Femur (tissue), 1 donor: ENCODE results near the gene RASIP1.
"Not testable (repeated sequence)": the region's sequence is repeated elsewhere in the genome, so short reads cannot be mapped to it uniquely, and the experiment has no call there.

ENCODE experiments used
- DNase-seq: peaks from one replicate; pipeline ENCODE4 v3.0.0-alpha.2; 2017

Gene RASIP1

DNA sequence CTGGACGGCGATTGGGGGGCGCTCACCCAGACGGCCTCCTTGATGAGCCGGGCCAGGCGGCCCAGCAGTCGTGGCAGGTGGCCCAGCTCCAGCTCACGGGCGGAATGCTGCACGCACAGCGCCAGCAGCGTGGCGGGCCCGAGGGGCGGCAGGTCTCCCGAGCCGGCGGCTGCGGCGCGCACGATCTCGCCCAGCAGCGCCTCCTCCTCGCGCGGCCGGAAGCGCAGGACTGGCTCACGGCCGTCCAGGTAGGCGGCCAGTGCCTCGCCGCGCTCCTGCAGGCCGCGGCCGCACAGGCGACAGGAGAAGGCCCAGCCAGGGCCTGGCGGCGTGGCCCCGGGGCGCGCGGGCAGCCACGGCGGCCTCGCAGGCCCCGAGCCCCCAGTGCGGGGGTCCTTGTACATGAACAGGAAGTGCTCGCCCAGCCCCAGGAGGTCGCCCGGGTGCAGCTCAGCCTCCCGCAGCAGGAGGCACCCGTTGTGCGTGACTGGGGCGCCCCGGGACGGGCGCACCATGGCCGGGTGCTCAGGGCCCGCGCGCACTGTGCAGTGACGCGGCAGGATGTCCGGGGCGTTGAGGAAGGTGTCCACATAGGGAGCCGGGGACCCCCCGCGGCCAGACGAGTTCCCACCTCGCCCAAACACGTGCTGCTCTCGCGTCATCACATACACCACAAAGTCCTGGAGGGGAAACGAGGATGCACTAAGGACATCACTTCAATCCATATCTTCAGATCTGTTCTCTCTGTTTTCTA is 11.3 kb downstream of the RASIP1 start:
- DNase-seq, result no peak

DNA sequence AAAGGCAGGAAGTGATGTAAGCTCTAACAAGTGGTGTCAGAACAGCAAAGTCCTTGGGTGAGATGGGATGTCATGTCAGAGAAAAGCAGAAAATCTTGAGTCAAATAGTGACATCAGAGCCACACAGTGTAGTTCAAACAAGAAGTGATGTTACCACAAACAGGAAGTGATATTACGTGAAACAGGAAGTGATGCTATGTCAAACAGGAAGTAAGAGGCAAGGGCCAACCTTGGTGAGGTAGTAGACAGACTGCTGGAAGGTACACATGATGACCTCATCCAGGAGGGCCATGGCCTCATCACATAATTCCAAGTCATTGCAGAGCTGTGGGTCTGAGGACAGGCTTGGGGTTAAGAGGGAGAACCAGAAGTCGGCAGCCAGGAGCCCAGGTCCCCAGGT is 13.9 kb downstream of the RASIP1 start:
- DNase-seq, result no peak

DNA sequence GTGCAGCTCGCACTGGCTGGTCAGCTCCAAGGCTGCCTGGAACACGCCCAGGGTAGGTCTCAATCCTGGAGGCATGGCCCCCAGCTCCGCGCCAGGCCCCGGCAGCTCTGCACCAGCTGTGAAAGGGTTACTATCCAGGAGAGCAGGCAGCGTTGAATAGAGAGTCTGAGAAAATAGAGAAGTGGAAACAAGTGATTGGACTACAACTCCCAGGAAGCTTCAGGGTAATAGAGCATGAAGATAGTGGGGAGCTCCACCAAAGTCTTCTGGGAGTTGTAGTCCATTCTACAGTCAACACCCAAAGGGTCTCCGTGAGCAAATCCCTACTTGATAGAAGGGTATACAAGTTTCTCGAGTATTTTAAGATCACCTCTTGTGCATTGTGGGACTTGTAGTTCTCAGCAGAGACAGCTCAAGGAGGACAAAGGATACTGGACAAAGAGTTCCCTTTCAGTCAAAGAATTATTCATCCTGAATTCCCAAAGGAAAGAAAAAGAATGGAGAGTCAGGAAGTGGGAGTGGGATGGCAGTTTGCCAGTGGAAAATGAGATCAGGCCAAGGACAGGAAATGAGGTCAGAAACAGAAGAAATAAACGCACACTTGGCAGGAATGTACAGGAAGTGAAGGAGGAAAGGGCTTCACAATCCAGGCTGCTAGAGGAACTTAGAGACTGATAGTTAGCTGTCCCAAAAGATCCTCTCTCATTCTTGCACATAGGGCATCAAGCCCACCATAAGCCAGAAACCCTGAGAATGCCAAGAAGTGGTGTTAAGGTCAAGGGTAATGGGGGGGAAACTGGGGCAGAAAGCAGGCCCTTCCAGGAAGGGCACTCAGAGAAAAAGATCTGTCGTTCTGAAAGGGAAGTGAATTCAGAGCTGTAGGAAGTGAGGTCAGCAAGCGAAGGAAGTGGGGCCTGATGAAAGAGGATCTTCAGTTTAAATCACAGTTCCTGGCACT is 15.3 kb downstream of the RASIP1 start:
- DNase-seq, result peak; percentile 90

DNA sequence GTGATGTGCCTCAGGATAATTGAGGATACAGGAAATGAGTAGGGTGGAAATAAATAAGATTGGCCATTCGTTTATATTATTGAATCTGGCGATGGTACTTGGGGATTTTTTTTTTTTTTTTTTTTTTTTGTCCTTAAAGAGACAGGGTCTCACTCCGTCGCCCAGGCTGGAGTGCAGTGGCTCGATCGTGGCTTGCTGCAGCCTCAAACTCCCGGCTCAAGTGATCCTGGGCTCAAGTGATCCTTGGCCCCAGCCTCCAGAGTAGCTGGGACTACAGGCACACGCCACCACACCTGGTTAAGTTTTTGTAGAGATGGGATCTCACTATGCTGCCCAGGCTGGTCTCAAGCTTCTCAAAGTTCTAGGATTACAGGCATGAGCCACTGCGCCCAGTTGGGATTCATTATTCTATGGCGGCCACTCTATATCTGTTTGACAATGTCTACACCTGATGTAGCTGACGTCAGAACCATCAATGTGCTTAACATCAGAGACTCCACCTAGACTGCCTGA is 18.2 kb downstream of the RASIP1 start:
- DNase-seq, result no peak

DNA sequence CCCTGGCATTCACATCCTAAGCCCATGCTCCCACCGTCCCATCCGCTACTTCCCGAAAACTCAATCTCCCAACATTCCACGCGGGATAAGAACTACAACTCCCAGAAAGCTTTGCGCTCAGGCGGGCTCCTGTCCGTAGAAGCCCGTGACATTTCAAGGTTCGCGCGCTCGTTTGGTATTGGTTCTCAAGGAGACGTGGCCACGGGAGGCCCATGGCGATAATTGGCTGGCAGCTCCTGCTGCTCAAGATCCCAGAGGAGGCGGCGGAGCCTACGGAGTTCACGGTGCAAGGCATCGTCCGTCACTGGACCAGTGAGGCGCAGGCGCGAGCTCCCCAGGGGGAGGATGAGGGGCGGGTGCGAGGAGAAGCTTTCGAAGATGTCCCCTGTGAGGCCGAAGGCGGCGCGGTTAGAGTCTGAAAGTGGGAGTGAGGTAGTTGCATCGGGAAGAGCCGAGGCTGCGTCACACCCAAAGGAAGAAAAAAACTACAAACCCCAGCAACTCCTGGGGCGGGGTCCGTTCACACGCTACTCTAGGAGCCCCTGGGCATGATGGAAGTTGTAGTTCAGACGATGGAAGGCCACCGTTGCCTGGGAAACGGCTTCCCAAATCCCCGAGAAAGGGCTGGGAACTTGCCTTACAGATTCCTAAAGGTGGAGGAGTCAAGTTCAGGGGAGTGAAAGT is 19.7 kb downstream of the RASIP1 start:
- peak; percentile 99 for DNase-seq

DNA sequence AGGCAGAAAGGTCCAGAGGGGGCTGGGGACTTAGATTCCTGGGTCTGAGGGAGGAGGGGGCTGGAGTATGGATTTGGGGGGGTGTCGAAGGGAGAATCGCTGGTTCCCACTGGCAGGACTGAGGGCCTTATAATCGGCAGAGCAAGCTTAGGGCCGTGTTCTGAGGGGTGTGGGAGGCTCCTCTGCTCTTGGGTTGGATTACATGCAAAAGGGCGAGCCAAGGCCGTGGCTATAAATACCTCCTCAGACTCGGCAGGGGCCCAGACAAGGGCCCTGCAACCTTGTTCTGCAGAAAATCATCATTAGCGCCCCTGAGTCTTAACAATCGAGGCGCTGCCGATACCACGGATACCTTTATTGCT is 20.2 kb downstream of the RASIP1 start:
- no peak for DNase-seq

DNA sequence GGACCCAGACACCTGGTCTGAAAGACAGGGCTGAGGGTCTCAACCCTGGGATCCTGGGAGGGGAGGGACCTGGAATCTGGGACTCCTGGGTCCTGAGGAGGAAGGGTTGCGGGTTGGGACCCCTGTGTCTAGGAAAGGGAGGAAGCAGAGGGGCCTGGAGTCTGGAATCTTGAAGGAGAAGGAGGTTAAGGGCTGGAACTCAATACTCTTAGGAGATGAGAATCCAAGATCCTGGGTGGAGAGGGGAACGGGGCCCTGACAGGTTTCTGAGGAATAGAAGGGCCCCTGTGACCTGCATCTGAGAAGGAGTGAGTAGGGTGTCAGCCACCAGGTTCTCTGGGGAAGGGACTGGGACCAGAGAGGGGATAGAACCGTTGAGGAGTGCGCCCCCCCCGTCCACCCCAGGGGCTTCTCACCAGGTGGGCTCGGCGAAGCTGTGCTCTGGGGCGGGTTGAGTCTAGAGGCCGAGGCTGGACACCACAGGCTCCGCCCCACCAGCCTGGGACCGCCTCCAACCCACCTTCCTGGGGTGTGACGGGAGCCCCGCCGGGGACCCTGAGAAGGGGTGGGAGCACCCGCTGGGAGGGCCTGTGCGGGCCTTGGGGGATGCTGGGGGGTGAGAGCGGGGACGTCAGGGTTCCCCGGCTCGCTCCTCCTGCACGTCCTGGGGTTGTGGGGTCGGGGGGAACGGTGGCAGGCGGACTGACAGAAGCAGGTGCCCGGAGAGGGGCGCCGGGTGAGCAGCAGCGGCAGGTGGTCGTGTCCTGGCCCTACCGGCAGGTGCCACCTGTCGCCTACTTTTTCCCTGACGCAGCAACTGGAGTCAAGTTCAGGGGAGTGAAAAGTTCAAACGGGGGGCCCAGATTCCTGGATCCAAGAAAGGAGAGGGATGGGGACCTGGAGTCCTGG is 20.9 kb downstream of the RASIP1 start, which contains the start of gene MAMSTR:
MAMSTR (minus strand) TSS at position 463 of the 909 bp plus-strand sequence. CDS start 694 bp downstream, outside the sequence.
- DNase-seq, result peak; percentile 84

DNA sequence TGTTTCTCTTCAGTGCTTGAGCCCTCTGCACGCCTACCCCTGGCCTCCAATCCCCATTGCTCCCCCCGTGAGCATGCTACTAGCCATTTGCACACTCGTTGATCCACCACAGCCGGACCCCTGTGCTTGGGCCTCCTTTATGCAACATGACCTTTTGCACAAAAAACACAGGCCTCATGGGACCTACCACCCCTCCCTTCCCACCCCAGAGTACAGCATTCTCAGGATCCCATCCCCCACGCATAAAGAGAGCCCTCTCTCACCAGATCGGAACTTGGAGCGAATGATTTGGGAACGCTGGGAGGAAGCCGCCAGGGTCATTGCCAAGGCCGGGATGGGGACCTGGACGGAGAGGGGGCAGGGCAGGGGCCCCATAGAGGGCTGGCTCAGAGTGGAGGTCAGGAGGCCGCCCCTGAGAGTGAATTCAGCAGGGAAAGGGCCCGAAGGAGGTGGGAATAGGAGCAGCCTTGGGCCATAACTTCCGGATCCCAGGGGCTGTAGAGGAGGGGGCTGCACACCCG is 21.6 kb downstream of the RASIP1 start:
- peak; percentile 47 for DNase-seq

DNA sequence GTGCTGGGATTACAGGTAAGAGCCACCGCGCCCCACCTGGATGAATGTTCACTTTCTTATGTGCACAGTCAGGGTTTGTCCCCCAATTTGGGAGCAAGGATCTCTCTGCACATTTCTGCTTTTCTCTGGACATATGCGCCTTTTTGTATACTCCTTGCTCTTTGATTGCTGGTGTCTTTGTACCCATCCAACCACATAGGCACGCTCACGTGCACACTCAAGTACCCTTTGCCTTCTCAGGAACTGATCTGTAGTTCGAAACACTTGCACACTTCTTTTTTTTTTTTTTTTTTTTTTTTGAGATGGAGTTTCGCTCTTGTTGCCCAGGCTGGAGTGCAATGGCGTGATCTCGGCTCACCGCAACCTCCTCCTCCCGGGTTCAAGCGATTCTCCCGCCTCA is 22.3 kb downstream of the RASIP1 start:
- not testable (repeated sequence) for DNase-seq

DNA sequence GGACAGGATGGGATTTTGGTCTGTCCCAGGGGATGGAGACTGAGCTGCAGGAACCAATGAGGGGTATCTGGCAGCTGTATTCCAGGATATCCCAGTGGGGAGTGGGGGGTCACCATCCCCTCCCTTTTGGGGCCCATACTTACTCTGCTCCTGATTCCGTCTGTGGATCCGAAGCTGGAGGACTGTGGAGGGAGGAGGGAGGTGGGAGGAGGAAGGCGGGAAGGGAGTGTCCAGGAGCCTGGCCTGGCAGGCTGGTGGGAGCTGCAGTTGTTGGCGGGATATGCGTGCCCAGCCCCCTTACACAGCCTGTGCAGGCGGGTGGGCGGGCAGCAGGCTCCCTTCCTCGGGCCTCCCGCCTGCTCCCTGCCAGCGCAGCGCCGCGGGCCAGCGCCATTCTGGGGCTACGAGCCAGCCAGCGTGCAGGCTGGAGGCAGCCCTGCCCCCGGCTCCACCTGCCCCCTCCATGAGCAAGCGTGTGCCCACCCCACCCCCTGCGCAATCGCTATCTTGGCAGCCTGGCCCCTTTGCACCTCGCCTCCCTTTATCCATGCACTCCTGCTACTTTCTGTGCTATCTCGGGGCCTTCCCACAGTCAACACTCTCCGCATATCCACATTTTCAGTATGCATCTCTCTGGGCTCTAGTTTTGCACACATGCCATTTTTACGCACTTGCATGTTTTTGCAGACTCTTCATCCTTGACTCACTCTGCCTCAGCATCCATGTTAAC is 23.7 kb downstream of the RASIP1 start:
- peak; percentile 94 for DNase-seq

DNA sequence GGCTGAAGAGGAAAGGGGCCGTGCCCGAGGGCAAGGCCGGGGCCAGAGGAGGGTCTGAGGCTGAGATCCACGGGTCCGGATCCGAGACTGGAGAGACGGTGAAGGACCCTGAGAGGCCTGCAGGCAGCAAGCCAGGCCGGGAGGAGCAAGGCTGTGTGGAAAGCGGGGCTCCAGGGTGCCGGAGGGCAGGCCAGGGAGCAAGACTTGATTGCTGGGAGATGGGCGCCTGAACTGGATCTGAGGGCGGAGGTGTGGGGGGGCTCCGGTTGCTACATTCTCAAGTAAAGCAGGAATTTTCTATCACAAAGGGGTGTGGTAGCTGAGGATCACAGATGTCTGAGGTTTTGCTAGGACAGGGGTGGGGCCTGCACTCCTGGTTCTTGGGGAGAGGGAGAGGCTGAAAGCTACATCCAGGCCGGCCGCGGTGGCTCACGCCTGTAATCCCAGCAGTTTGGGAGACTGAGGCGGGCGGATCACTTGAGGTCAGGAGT is 24.7 kb downstream of the RASIP1 start:
- peak; percentile 54 for DNase-seq

DNA sequence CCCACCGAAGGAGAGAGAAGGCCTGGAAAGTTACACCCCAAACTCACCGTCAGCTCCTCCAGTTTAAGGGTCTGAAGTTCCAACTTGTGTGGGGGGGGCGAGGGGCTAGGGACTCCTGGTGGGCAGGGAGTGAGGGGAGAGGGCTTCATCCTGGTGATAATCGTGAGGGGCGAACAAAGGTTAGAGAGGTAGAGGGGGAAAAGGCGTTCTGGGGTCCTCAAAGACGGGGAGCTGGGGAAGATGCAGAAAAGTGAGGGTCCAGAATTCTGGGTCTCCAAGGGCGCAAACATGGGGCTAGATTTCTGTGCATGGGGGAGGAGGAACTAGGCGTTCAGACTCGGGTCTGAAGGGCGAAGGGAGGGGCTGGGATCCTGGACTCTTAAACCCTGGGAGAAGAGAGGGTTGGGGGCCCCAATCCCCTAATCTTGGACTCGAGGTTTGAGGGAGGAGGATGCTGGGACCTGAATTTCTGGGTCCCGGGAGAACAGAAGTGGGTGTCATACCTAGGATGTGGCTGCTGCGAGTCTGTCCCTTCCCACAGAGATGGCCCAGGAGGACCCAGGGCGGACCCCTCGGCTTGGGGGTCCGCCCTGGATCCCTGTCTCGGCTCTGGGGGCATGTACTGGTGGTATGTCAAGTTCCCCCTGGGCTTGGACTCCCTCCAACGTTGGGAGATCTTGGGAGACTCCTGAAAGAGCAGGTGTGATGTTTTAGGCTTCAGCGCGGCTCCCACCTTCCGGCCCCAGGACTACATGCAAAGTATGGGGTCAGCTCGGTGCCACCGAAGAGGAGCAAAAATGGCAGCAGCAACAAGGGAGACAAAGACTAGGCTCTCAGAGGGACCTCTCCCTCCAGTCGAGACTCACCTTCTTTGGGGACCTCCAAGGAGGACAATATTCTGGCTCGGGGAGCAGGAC is 25.4 kb downstream of the RASIP1 start:
- DNase-seq, result peak; percentile 49

DNA sequence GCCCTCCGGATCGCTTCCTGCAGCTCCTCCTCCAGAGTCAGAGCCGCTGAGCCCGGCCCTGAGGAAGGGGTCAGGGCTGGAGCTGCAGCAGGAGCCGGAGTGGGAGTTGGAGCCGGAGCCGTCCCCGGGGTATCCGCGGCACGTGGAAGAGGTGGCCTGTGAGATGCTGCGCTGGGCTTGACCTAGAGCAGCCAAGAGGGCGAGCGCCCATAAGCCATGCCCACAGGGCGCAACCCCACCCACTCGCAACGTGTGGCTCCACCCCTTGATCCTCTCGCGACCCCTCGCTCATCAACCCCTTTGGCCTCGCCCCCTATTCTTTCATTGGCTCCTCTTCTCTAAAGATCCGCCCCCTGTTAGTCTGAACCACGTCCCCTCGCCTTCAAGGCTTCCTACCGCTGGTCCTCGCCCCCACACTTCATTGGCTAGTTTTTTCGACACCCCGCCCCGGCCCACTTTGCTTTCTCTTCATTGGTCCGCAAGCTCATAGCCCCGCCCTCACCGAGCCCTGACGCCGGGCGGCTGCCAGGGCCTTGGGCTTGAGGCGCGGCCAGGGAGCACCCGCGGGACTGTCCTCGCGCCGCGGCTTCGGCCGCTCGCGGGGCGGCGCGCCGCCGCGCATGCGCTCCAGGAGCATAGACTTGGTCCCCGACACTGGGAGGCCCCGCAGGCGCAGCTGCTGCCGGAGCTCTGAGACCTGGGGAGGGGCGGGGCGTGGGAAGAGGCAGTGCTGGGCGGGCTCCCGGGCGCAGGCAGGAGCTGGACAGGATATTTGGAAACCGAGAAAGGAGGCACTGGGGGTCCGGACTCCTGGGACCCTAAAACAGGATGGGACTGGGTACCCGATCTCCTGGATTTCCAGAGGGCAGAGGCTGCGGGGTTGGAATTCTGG is 26.3 kb downstream of the RASIP1 start:
- DNase-seq, result peak; percentile 100

DNA sequence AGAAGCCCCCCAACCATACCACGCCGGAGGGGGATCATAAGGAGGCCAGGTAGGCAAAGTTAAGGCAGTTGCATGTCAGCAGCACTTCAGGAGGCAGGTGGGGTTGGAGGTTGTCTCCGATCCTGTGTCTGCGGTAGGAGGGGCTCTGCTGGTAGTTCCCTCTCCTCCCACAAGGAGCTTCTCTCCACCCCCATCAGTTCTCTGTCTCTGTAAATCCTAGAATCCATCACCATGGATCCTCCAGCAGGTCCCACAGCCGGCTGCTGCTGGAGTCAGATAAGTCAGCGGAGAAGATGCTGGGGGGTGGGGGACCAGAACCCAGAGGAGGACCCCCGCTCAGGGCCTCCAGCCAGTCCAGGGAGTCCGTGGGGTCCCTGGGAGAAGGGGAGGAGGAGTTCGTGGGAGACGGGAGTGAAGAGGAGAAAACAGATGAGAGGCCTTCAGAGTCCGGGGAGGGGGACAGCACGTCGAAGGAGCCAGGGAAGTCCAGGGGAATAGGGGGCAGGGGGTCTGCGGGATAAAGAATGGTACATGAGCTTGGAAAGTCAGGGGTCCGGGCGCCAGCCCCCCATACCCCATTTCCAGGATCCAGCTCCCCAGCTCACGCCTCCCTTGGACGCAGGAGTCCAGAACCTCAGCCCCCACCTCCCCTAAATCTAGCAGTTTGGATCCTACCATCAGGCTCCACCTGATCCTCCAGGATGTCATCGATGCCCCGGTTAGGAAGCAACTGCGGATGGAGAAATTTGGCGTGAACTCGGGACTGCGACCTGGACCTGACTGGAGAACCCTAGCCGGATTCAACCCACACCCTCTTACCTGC is 27.2 kb downstream of the RASIP1 start:
- DNase-seq, result peak; percentile 30

DNA sequence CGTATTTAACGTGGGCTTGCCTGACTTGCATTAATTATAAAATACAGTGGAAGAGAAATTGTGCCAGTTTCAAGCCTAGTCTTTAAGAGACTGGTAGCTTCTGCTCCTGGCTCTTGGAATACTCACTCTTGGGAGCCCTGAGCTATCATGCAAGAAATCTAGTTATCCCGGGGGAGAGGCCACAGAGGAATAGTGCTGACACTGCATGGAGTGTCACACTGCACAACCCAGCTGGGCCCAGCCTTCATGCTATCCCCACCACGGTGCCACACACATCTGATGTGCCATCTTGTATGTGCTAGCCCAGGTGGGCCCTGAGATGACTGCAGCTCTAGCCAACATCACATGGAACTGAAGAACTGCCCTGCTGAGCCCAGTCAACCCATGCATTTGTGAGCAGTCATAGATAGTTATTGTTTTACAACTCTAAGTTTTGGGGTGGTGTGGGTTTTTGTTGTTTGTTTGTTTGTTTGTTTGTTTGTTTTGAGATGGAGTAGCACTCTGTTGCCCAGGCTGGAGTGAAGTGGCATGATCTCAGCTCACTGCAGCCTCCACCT is 29.2 kb downstream of the RASIP1 start:
- DNase-seq, result no peak

DNA sequence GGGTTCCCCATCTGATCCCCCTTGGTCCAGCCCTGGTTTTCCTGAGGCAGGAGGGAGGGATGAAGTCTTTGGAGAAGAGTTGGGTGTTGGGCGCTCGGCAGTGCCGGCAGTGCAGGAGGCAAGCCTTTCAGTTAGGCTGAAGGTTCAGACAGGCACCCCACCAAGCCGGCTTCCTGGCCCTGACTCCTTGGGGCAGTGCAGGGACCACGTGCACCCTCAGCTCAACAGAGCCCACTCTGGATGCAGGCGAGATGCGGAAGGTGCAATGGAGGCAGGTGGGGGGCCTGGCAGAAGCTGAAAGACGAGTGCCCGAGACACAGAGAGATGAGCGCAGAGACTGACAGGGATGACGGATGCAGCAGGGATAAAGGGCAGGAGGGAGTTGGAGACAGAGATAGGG is 31.9 kb downstream of the RASIP1 start:
- DNase-seq, result no peak

DNA sequence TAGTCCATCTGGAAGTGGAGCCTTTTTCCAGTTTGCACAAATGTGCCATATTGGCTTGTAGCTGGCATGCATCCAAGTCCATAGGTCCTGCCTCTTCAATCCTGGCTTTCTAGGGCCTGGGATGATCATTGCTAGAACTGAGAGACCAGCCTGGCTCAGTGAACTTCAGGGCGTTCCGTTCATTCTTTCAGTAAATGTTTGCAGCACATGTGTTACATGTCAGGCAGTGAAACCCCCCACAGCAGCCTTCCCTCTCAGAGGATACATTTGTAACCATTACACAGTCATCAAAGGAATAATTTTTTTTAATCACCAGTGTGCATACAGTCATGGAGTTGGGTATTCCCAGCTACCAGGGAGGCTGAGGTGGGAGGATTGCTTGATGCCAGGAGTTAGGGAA is 35.0 kb downstream of the RASIP1 start:
- no peak for DNase-seq
